GM10248 (cell line): ENCODE results near the gene ANTXR1.

Source experiments
- CTCF ChIA-PET: fragments of 300-600 bp; sonication (Branson Sonifier 250); formaldehyde crosslinking; extraction: SDS; loops from one replicate; lab custom pipeline; 2021; ENCODE audit warnings: antibody characterized with exemption; lab: Yijun Ruan, JAX
- POLR2A ChIA-PET: fragments of 350-650 bp; sonication (Branson Sonifier 250); formaldehyde crosslinking; extraction: SDS; loops from one replicate; lab custom pipeline; 2020; ENCODE audit warnings: antibody characterized with exemption; lab: Yijun Ruan, JAX
- DNase-seq: peaks from one replicate; pipeline ENCODE4 v3.0.0; 2012; ENCODE audit errors: extremely low spot score
- TF ChIP-seq, protein P1 (sequence below): IDR thresholded peaks from 2 replicates; pipeline ENCODE4 v1.5.1; 2012; ENCODE audit warnings: mild to moderate bottlenecking, low read depth; ENCODE audit errors: extremely low read depth, missing control alignments, control extremely low read depth

ANTXR1 gene

DNA sequence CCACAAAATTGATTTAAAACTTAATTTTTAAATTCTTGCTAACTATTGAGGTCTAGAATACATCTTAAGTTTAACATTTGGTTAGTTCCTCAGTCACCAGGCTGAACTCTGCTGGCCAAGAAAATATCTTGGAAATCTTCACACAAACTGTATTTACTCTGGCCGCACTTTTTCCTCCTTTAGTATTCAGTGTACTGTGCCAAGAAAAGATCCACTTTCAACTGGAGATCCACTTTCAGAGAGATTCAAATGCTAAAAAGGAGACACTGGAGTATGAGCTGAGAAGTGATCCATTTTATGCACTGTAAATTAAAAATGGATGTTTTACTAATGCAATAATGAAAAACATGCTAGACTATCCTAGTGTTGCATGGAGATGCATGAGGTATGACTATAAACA is 98.1 kb downstream of the ANTXR1 start:
- no peak for DNase-seq
- CTCF ChIA-PET, result no interaction called here
- POLR2A ChIA-PET, result no interaction called here

DNA sequence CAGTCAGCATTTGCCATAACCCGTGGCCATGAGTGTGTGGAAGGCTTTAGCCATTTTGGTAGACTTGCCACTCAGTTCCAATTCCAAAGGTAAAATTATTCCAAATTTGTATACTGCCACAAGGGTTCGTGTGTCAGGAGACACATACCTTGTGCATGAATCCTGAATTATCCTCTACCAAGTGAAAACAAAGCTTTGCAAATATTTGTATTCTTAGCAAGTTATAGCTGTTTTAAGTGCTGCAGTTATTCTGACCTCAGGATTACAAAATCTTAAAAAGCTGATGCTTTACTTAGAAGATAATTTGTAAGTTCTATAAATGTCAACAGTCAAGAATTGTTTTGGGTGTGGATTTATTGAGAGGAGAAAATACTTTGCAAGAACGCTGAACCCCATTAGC is 100.6 kb downstream of the ANTXR1 start:
- no peak for DNase-seq
- ChIA-PET CTCF (interaction anchor here (1.8 kb wide), 1 partner anchor 155 kb away, joined by 3 read pairs; no protein-coding TSS in a partner anchor), POLR2A (no interaction called here)
- TF ChIP-seq, protein P1, sequence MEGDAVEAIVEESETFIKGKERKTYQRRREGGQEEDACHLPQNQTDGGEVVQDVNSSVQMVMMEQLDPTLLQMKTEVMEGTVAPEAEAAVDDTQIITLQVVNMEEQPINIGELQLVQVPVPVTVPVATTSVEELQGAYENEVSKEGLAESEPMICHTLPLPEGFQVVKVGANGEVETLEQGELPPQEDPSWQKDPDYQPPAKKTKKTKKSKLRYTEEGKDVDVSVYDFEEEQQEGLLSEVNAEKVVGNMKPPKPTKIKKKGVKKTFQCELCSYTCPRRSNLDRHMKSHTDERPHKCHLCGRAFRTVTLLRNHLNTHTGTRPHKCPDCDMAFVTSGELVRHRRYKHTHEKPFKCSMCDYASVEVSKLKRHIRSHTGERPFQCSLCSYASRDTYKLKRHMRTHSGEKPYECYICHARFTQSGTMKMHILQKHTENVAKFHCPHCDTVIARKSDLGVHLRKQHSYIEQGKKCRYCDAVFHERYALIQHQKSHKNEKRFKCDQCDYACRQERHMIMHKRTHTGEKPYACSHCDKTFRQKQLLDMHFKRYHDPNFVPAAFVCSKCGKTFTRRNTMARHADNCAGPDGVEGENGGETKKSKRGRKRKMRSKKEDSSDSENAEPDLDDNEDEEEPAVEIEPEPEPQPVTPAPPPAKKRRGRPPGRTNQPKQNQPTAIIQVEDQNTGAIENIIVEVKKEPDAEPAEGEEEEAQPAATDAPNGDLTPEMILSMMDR, result no peak

More for the DNA sequence above, 98.1 kb downstream of the ANTXR1 start:
- TF ChIP-seq, protein P1, result no peak

DNA sequence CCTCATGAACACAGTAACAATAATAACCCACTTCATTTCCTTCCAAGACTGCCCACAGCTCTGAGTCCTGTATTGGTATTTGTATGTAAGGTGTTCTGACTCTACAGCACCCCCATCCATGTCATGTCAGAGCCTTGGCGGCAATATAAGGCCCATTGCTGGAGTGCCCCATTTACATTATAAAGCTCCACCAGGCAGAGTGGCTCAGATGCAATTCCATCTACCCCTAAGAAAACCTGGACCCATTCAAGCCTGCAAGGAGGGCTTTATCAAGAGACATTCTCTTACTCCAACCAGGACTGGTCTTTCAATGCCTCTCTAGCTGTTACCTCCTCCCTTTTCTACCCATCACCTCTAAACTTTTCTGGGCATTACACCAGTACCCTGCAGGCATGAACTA is 101.6 kb downstream of the ANTXR1 start:
- TF ChIP-seq, protein P1, result no peak
- ChIA-PET POLR2A (no interaction called here), CTCF (interaction anchor here (1.8 kb wide), 1 partner anchor 156 kb away, joined by 3 read pairs; no protein-coding TSS in a partner anchor)
- DNase-seq, result no peak

DNA sequence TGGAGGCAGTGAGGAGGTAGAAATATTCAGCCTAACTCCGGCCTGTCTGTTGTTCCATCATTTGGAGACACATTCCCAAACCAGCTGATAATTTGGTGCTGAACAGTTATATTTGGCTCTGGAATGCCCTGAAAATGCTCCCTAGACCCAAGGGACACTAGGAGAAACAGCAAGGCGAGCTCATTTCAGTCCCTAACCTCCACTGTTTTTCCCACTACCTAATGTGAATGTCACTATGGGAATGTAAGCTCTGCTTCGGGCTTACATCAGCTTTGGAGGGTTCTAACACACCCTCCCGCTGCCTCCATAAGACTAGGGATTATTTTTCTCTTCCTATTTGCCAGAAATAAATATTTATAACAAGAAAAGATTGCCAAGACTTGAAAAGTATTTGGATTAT is 103.5 kb downstream of the ANTXR1 start:
- ChIA-PET CTCF (interaction anchor here (1.3 kb wide), 1 partner anchor 173 kb away, joined by 4 read pairs; no protein-coding TSS in a partner anchor), POLR2A (no interaction called here)
- TF ChIP-seq, protein P1, result no peak
- DNase-seq, result no peak

DNA sequence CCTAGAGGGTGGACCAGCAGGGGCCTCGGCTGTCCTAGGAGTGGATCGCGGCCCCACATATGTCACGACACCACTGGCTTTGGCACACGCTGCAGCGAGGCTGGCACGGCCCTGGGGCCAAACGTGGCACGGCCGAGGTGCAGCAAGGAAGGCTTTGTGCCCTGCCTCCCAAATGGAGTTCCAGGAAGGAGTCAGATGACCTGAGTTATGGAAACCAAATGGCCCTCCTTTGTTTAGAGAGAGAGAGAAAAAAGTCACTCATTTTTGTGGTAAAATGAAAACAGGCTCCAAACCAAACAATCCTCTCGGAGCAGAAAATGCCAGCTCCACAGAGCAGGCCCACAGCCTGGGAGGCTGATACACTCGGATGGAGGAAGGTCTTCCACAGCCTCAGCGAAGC is 105.6 kb downstream of the ANTXR1 start:
- DNase-seq, result no peak
- ChIA-PET CTCF (no interaction called here), POLR2A (no interaction called here)
- TF ChIP-seq, protein P1, result no peak

DNA sequence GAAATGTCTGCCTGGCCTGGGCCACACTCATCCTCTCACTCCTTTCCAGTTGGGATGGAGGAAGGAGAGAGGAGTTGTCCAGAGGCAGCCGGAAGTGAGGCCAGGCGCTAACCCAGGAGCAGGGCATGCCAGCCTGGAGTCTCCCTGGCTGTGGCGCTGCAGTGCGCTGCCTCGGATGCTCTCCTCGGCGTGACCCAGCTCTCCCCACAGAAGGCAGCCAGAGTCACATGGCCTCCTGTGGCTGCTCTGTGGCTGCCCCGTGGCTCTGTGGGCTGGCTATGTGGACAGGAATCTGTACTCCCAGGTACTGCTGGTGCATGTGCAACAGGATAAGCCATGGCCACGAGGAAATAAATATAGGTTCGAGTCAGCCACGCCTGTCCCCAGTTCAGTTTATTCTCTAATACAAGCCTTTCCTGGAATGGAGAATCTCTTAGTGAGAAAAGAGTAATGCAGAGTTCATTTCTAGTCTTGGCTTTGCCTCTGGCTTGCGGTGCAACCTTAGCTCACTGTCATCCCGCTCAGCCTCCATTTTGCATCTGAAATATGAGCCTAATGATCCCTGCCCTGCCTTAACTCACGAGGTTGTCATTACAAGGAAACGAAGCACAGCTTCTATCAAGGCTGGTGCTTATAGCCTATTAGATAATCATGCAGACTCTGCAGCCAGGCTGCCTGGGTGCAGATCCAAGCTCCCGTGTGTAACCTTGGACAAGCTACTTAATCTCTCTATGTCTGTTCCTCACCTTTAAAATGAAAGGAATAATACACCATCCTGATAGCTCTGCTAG is 106.3 kb downstream of the ANTXR1 start:
- no peak for DNase-seq
- ChIA-PET POLR2A (no interaction called here), CTCF (no interaction called here)
- TF ChIP-seq, protein P1, result no peak
